Measurements from ENCODE around the gene YIPF3. TPM values are rescaled to one million over a fixed set of nuclear protein-coding genes. Genes with fewer than 3 reads are reported as not detected.

The YIPF3 gene
- total RNA-seq, 1 experiment from 2014 or later: 81.3 TPM

DNA sequence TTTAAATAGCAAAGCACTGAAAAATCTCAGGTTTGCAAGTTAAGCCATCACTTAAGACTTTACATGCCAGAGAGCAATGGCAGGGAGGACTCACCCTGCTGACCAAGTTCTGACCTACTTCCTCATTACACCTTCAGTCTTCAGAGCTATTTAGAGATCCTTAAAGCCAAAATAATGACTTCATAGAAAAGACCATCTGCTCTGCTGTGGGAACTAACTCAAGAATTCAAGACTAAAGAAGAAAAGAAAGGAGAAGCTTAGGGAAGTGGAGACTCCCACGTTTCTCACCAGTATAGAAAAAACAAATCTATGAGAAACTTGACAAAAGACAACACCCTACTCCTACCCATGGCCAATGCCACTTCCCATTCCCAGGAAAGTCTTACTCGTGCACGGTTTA, 30.5 kb upstream of the YIPF3 start:
- no peak for DNase-seq (ENCODE audit: low spot score)
- H3K4me3 Mint-ChIP-seq: no peak overlapping the region
- H3K4me1 Mint-ChIP-seq: no peaks in the 10 kb centered on the region
- H3K27ac Mint-ChIP-seq: no peak overlapping the region
- H3K27me3 Mint-ChIP-seq (ENCODE audit: low read depth): no peaks in the 10 kb centered on the region
- POLR2A ChIA-PET: no interaction called here
- no peaks in the 10 kb centered on the region for H3K9me3 Mint-ChIP-seq
- peaks cover 74% of the 10 kb centered on the region for H3K36me3 Mint-ChIP-seq
- CTCF ChIA-PET: no interaction called here
- no peak for ATAC-seq
- TF ChIP-seq ZNF219 (CRISPR knock-in tag; IDR thresholded peaks at IDR 0.05; ENCODE audit: borderline replicate concordance) (no peak), NFYB (CRISPR knock-in tag; conservative IDR thresholded peaks at IDR 0.05; ENCODE audit: low read depth) (no peak), JAZF1 (CRISPR knock-in tag; IDR thresholded peaks at IDR 0.05) (no peak), MLX (CRISPR knock-in tag; IDR thresholded peaks at IDR 0.05) (no peak)

GRCh38 chr6:43544461-43544860, 27.7 kb upstream of the YIPF3 start:
- Mint-ChIP-seq H3K27me3 (ENCODE audit: low read depth) (no peaks in the 10 kb centered on the region), H3K9me3 (no peaks in the 10 kb centered on the region), H3K27ac (no peak overlapping the region), H3K4me1 (no peaks in the 10 kb centered on the region), H3K36me3 (peaks cover 66% of the 10 kb centered on the region), H3K4me3 (no peak overlapping the region)
- DNase-seq (ENCODE audit: low spot score) (no peak), ATAC-seq (no peak)
- POLR2A ChIA-PET: no interaction called here
- TF ChIP-seq MXD4 (CRISPR knock-in tag; IDR thresholded peaks at IDR 0.05; ENCODE audit: borderline replicate concordance) (no peak), ETV6 (CRISPR knock-in tag; IDR thresholded peaks at IDR 0.05) (no peak), NFE2L1 (CRISPR knock-in tag; IDR thresholded peaks at IDR 0.05) (no peak), ZNF671 (CRISPR knock-in tag; IDR thresholded peaks at IDR 0.05) (no peak), ZNF317 (CRISPR knock-in tag; IDR thresholded peaks at IDR 0.05; ENCODE audit: borderline replicate concordance, low read depth) (no peak), MYBL2 (CRISPR knock-in tag; IDR thresholded peaks at IDR 0.05) (no peak), E2F4 (CRISPR knock-in tag; IDR thresholded peaks at IDR 0.05; ENCODE audit: borderline replicate concordance, low read depth) (no peak)
- TF ChIP-seq, protein P1, sequence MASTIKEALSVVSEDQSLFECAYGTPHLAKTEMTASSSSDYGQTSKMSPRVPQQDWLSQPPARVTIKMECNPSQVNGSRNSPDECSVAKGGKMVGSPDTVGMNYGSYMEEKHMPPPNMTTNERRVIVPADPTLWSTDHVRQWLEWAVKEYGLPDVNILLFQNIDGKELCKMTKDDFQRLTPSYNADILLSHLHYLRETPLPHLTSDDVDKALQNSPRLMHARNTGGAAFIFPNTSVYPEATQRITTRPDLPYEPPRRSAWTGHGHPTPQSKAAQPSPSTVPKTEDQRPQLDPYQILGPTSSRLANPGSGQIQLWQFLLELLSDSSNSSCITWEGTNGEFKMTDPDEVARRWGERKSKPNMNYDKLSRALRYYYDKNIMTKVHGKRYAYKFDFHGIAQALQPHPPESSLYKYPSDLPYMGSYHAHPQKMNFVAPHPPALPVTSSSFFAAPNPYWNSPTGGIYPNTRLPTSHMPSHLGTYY (CRISPR knock-in tag; IDR thresholded peaks at IDR 0.05): no peak
- TF ChIP-seq, protein P2, sequence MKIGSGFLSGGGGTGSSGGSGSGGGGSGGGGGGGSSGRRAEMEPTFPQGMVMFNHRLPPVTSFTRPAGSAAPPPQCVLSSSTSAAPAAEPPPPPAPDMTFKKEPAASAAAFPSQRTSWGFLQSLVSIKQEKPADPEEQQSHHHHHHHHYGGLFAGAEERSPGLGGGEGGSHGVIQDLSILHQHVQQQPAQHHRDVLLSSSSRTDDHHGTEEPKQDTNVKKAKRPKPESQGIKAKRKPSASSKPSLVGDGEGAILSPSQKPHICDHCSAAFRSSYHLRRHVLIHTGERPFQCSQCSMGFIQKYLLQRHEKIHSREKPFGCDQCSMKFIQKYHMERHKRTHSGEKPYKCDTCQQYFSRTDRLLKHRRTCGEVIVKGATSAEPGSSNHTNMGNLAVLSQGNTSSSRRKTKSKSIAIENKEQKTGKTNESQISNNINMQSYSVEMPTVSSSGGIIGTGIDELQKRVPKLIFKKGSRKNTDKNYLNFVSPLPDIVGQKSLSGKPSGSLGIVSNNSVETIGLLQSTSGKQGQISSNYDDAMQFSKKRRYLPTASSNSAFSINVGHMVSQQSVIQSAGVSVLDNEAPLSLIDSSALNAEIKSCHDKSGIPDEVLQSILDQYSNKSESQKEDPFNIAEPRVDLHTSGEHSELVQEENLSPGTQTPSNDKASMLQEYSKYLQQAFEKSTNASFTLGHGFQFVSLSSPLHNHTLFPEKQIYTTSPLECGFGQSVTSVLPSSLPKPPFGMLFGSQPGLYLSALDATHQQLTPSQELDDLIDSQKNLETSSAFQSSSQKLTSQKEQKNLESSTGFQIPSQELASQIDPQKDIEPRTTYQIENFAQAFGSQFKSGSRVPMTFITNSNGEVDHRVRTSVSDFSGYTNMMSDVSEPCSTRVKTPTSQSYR (CRISPR knock-in tag; IDR thresholded peaks at IDR 0.05): no peak
- CTCF ChIA-PET: no interaction called here

DNA sequence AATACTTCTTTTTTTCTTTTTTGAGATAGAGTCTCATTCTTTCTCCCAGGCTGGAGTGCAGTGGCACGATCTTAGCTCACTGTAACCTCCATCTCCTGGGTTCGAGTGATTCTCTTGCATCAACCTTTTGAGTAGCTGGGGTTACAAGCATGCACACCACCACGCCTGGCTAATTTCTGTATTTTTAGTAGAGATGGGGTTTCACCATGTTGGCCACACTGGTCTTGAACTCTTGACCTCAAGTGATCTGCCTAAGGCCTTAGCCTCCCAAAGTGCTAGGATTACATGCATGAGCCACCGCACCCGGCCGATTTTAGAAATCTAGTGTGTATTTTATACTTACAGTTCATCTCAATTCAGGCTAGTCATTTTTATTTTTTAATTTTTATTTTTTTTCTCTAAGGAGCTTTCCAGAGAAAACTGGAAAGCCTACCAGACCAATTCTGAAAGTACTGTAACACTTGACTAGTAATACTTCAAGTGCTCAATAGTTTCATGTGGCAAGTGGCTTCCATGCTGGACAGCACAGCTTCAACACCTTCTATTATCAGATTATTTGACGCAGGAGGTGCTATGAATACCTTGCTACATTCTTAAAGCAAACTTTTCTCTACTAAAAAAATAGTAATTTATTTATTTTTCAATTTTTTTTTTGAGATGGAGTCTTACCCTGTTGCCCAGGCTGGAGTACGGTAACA, 25.2 kb upstream of the YIPF3 start:
- ChIA-PET CTCF (no interaction called here), POLR2A (no interaction called here)
- Mint-ChIP-seq H3K27ac (no peak overlapping the region), H3K36me3 (peaks cover 71% of the 10 kb centered on the region), H3K4me1 (no peaks in the 10 kb centered on the region), H3K9me3 (no peaks in the 10 kb centered on the region), H3K4me3 (no peak overlapping the region), H3K27me3 (ENCODE audit: low read depth) (no peaks in the 10 kb centered on the region)
- no peak for DNase-seq (ENCODE audit: low spot score)
- TF ChIP-seq USF1 (CRISPR knock-in tag; IDR thresholded peaks at IDR 0.05) (no peak), E2F4 (CRISPR knock-in tag; IDR thresholded peaks at IDR 0.05; ENCODE audit: borderline replicate concordance, low read depth) (no peak), SP1 (CRISPR knock-in tag; conservative IDR thresholded peaks at IDR 0.05) (no peak), GABPB1 (CRISPR knock-in tag; IDR thresholded peaks at IDR 0.05) (no peak), EMX1 (CRISPR knock-in tag; IDR thresholded peaks at IDR 0.05) (no peak)
- TF ChIP-seq, protein P3, sequence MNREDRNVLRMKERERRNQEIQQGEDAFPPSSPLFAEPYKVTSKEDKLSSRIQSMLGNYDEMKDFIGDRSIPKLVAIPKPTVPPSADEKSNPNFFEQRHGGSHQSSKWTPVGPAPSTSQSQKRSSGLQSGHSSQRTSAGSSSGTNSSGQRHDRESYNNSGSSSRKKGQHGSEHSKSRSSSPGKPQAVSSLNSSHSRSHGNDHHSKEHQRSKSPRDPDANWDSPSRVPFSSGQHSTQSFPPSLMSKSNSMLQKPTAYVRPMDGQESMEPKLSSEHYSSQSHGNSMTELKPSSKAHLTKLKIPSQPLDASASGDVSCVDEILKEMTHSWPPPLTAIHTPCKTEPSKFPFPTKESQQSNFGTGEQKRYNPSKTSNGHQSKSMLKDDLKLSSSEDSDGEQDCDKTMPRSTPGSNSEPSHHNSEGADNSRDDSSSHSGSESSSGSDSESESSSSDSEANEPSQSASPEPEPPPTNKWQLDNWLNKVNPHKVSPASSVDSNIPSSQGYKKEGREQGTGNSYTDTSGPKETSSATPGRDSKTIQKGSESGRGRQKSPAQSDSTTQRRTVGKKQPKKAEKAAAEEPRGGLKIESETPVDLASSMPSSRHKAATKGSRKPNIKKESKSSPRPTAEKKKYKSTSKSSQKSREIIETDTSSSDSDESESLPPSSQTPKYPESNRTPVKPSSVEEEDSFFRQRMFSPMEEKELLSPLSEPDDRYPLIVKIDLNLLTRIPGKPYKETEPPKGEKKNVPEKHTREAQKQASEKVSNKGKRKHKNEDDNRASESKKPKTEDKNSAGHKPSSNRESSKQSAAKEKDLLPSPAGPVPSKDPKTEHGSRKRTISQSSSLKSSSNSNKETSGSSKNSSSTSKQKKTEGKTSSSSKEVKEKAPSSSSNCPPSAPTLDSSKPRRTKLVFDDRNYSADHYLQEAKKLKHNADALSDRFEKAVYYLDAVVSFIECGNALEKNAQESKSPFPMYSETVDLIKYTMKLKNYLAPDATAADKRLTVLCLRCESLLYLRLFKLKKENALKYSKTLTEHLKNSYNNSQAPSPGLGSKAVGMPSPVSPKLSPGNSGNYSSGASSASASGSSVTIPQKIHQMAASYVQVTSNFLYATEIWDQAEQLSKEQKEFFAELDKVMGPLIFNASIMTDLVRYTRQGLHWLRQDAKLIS (CRISPR knock-in tag; IDR thresholded peaks at IDR 0.05; ENCODE audit: borderline replicate concordance): no peak
- ATAC-seq: no peak

All from WTC11 (cell line).